ENCODE measurements around the gene EGR4.

DNA sequence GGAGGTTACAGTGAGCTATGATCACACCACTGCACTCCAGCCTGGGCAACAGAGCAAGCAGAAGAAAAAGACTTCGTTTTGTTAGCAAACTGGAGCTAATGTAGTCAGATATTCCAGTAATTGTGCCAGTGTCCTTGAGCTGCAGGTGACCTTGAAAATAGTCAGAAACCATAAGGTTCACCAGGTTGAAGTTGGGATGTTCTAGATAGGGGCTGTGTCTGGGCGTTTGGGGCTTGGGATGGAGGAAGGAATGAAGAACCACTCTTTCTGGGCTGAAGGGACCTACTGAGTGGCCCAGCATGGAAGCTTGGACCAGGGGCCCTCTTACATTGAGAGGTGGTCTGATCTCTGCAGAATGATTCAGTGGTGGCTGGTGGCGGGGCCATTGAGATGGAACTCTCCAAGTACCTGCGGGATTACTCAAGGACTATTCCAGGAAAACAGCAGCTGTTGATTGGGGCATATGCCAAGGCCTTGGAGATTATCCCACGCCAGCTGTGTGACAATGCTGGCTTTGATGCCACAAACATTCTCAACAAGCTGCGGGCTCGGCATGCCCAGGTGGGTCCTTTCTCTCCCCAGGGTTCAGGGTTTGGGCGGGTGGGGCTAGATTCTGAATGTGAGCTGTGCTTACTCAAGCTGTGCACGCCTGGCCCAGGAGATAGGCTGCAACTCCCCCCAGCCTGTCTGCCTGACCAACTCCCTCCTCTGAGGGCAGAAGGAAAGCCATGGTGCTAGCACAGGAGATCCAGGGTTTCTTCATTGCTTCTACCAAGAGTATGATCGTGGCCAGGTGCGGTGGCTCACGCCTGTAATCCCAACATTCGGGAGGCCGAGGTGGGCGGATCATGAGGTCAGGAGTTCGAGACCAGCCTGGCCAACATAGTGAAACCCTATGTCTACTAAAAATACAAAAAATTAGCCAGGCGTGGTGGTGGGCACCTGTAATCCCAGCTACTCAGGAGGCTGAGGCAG lies 42.2 kb downstream of the EGR4 start:
- TF ChIP-seq SUZ12 (IDR thresholded peaks at IDR 0.05) (no peak), CTBP1 (IDR thresholded peaks at IDR 0.05; ENCODE audit: borderline replicate concordance) (no peak), BHLHE40 (IDR thresholded peaks at IDR 0.05; ENCODE audit: borderline replicate concordance) (no peak), ZNF384 (IDR thresholded peaks at IDR 0.05) (no peak), SP1 (IDR thresholded peaks at IDR 0.05) (no peak)
- TF ChIP-seq, protein P1, sequence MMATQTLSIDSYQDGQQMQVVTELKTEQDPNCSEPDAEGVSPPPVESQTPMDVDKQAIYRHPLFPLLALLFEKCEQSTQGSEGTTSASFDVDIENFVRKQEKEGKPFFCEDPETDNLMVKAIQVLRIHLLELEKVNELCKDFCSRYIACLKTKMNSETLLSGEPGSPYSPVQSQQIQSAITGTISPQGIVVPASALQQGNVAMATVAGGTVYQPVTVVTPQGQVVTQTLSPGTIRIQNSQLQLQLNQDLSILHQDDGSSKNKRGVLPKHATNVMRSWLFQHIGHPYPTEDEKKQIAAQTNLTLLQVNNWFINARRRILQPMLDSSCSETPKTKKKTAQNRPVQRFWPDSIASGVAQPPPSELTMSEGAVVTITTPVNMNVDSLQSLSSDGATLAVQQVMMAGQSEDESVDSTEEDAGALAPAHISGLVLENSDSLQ (IDR thresholded peaks at IDR 0.05): no peak
